Measurements from ENCODE around the gene TMF1. TPM values are rescaled to one million over a fixed set of nuclear protein-coding genes. Genes with fewer than 3 reads are reported as not detected.

The TMF1 gene
- total RNA-seq, 1 experiment from 2014 or later: 18.7 TPM

- no peaks in the 10 kb centered on the region for H3K27me3 ChIP-seq (ENCODE audit: control insufficient read depth, insufficient read depth, low read length)
- POLR2A ChIA-PET: interaction anchor here (0.7 kb wide), 1 partner anchor 39 kb away, joined by 5 read pairs; the partner anchor contains the start of gene EOGT
- H3K9me3 ChIP-seq (ENCODE audit: control insufficient read depth, insufficient read depth, low read depth, low read length): no peaks in the 10 kb centered on the region
- BruUV-seq (replicated peaks): no TSS peak
- DNase-seq (ENCODE audit: low read depth, low spot score) (no peak), ATAC-seq (peak; percentile 6; the same call in 1 of the 2 replicates)
- TF ChIP-seq POLR2AphosphoS5 (IDR thresholded peaks at IDR 0.05; ENCODE audit: low read depth, low read length) (no peak), TCF7L2 (IDR thresholded peaks at IDR 0.05; ENCODE audit: low read depth, low read length) (no peak), SIN3A (IDR thresholded peaks at IDR 0.05; ENCODE audit: borderline replicate concordance, insufficient read depth, low read depth, low read length) (no peak), REST (IDR thresholded peaks at IDR 0.05; ENCODE audit: insufficient read depth in 1 of 2, low read depth in 2 of 2, low read length in 1 of 2) (no peak)
- TF ChIP-seq, protein P1, sequence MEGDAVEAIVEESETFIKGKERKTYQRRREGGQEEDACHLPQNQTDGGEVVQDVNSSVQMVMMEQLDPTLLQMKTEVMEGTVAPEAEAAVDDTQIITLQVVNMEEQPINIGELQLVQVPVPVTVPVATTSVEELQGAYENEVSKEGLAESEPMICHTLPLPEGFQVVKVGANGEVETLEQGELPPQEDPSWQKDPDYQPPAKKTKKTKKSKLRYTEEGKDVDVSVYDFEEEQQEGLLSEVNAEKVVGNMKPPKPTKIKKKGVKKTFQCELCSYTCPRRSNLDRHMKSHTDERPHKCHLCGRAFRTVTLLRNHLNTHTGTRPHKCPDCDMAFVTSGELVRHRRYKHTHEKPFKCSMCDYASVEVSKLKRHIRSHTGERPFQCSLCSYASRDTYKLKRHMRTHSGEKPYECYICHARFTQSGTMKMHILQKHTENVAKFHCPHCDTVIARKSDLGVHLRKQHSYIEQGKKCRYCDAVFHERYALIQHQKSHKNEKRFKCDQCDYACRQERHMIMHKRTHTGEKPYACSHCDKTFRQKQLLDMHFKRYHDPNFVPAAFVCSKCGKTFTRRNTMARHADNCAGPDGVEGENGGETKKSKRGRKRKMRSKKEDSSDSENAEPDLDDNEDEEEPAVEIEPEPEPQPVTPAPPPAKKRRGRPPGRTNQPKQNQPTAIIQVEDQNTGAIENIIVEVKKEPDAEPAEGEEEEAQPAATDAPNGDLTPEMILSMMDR (IDR thresholded peaks at IDR 0.05): no peak
- peak overlapping the region; percentile 90 for H3K27ac ChIP-seq (ENCODE audit: low read length)
- CTCF ChIA-PET: interaction anchor here (0.6 kb wide), 1 partner anchor 32 kb away, joined by 3 read pairs; no protein-coding TSS in a partner anchor
- peak overlapping the region; percentile 92 to 95 for H3K4me3 ChIP-seq (ENCODE audit: low read depth in 2 of 2, low read length in 2 of 2)
- intact Hi-C loops (cut with micrococcal nuclease; ENCODE audit: unreplicated experiment): no loop called here
- in situ Hi-C loops (cut with HindIII; ENCODE audit: low pct_unique_long_range_greater_than_20kb, low sequenced_read_pairs): no loop called here
- peaks cover 3% of the 10 kb centered on the region; the same call in 1 of the 2 replicates for H3K4me1 ChIP-seq (ENCODE audit: control insufficient read depth, insufficient read depth, low read length)
- H3K36me3 ChIP-seq (ENCODE audit: control insufficient read depth, insufficient read depth, low read length): peaks cover 28% of the 10 kb centered on the region
Measured at GRCh38 chr3:69052472-69052898, 352 bp upstream of the TMF1 start.

DNA sequence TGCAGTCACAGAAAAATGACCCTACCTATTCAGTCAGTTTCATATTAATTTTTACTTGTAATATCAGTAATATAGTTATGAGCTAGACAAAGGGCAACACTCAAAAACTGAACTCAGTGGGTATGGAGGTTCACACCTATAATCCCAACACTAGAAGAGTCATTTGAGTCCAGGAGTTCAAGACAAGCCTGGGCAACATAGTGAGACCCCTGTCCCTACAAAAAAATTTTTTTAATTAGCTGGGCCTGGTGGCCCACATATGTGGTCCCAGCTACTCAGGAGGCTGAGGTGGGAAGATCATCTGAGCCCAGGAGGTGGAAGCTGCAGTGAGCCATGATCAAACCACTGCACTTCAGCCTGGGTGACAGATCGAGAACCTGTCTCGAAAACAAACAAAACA is 3.1 kb downstream of the TMF1 start:
- Histone ChIP-seq H3K27ac (ENCODE audit: low read length) (no peak overlapping the region), H3K4me3 (ENCODE audit: low read depth in 2 of 2, low read length in 2 of 2) (no peak overlapping the region), H3K4me1 (ENCODE audit: control insufficient read depth, insufficient read depth, low read length) (peaks cover 3% of the 10 kb centered on the region; the same call in 1 of the 2 replicates), H3K27me3 (ENCODE audit: control insufficient read depth, insufficient read depth, low read length) (no peaks in the 10 kb centered on the region), H3K9me3 (ENCODE audit: control insufficient read depth, insufficient read depth, low read depth, low read length) (no peaks in the 10 kb centered on the region), H3K36me3 (ENCODE audit: control insufficient read depth, insufficient read depth, low read length) (peaks cover 15% of the 10 kb centered on the region)
- ATAC-seq: no peak
- intact Hi-C loops (cut with micrococcal nuclease; ENCODE audit: unreplicated experiment) (no loop called here), in situ Hi-C loops (cut with HindIII; ENCODE audit: low pct_unique_long_range_greater_than_20kb, low sequenced_read_pairs) (no loop called here)
- ChIA-PET CTCF (no interaction called here), POLR2A (no interaction called here)
- no peak for DNase-seq (ENCODE audit: low read depth, low spot score)
- no peak for TF ChIP-seq POLR2AphosphoS5 (IDR thresholded peaks at IDR 0.05; ENCODE audit: low read depth, low read length)
- no peak for TF ChIP-seq TCF7L2 (IDR thresholded peaks at IDR 0.05; ENCODE audit: low read depth, low read length)
- TF ChIP-seq, protein P1 (IDR thresholded peaks at IDR 0.05): no peak
- no peak for TF ChIP-seq SIN3A (IDR thresholded peaks at IDR 0.05; ENCODE audit: borderline replicate concordance, insufficient read depth, low read depth, low read length)
- BruUV-seq (replicated peaks): no TSS peak
